GM21576 (cell line): ENCODE results near the gene LRRC59.
"Not testable (repeated sequence)": the region's sequence is repeated elsewhere in the genome, so short reads cannot be mapped to it uniquely, and the experiment has no call there.

Experiments used
- ATAC-seq: cut with Tn5 transposase; IDR thresholded peaks from one replicate; pipeline ENCODE4 v1.9.1; 2021; ENCODE audit warnings: mild to moderate bottlenecking, moderate library complexity; ENCODE audit not compliant: unreplicated experiment

Gene LRRC59

DNA sequence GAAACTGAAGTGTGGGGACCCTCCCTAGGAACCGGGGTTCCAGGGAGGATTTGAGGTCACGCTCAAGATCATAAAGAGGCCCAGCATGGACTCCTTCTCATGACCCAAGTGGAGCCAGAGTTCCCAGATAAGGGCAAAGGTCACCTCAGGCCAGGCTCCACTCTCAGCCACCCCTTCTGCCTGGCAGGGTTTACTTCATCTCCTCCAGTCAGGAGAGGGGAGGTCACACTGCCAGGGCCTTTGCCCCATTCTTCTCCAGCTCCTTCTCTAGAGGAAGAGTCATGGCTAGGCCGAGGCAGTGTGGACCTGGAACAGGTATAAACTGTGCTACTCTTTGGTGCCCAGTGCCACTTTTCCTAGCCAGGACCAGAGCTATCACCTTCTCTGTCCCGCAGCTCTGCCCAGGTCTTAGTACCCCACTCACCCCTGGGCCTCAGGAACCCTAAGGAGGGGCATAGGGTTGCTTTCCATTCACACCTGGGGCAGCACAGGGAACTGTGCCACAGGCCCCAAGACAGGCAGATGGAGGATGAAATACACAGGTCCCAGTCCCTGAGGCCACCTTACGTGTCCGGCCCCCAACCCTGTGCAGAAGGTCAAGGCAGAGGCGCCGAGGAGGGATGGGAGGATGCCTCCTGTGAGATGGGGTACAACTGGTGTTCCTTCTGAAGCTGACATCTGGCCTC lies 27.8 kb upstream of the LRRC59 start:
- ATAC-seq = no peak

- no peak for ATAC-seq
Measured at GRCh38 chr17:50424246-50424995, 27.1 kb upstream of the LRRC59 start.

DNA sequence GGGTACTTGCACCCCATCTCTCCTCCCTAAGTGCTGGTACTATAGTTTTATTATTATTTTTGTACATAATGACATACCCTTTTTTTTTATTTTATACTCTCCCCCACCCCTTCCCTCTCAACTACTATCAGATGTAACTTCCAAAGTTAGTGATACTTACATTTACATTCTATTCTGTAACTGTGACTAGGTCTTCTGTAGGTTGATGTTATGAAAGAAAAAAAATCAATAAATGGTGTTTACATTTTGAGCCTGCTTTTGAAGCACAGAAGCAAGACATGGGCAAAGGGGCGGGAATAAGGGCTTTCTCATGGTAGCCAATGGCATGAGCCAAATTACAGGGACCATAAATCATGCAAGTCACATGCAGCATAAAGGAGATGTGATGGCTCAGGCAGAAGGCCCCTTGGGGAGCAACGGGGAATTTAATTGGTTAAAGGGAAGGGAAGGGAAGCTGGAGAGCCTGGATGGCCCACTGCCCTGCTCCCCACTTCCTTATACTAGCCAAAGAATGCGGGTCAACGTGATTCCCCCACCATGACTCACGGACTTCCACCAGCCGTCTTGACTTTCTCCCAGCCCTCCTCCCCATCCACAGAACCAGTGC lies 26.3 kb upstream of the LRRC59 start:
- no peak for ATAC-seq

- ATAC-seq = no peak
Measured at GRCh38 chr17:50422738-50423137, 25.4 kb upstream of the LRRC59 start.

DNA sequence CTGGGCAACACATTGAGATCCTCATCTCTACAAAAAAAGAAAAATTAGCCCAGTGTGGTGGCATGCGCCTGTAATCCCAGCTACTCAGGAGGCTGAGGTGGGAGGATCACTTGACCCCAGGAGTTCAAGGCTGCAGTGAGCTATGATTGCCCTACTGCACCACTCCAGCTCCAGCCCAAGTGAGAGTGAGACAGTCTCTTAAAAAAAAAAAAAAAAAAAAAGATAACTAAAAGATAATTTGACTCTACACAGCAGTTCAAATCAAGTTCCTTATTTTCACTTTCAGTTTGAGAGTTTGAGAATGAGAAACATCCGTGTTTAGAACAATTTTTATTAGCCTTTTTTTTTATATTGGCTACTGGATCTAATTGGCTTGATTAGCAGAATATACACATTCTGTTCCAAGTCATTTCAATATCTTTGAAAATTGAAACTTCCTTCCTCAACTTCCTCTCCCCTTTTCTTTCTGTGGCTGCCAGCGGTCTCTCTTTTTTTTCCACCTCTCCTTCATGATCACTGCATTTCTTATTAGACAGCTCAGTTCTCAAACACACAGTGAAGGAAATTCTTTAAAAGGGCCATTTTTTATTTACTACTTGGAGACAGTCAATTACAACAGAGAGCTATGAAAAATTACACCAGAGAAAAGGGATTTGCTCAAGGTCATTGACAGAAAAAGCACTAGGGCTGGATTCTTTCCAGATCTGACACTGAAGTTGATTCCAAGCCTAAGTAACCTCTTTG lies 24.2 kb upstream of the LRRC59 start:
- ATAC-seq = no peak

DNA sequence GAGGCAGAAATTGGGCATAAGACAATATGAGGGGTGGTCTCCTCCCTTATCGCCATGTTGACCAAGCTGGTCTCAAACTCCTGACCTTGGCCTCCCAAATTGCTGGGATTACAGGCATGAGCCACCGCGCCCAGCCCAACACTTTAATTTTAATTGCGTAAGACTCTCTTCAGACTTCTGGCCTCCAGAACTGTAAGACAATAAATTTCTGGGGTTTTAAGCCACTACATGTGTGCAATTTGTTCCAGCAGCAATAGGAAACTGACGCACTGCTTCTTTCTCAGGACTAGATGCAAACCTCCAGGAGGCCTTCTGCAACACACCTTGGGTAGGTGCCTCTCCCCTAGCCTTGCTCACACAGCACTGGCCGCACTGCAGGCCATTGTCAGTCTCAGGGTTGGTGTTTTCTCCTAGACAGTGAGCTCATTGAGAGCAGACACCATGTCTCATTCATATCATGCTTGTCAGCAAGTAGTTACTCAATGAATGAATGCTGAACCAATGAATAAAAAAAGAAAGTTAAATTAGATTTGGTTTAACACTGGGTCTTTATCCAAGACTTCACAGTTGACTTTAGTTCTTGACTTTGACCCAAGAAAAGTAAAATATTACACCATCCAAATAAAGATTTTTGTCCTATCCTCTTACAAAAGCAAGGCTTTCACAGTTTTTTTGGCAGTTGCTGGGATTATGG lies 23.2 kb upstream of the LRRC59 start:
- ATAC-seq = no peak

- ATAC-seq = not testable (repeated sequence)
Measured at GRCh38 chr17:50419577-50419976, 22.3 kb upstream of the LRRC59 start.

DNA sequence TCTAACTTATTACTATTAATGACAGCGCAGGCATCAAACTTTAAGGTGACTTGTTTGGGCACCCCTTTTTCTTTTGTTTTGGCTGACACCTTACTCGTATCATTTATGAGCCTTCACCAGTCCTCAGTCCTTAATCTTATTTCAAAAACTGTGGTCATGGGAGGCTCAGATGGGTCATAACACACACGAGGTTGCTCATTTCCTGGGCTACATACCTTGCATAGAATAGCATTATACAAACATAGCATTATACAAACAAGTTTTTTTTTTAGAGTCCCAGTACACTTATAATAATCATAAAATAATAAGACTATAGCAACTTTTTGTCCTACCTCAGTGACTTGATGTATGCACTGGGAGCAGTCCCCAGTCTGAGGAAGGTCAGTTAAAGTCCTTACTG lies 17.5 kb upstream of the LRRC59 start:
- ATAC-seq = no peak

DNA sequence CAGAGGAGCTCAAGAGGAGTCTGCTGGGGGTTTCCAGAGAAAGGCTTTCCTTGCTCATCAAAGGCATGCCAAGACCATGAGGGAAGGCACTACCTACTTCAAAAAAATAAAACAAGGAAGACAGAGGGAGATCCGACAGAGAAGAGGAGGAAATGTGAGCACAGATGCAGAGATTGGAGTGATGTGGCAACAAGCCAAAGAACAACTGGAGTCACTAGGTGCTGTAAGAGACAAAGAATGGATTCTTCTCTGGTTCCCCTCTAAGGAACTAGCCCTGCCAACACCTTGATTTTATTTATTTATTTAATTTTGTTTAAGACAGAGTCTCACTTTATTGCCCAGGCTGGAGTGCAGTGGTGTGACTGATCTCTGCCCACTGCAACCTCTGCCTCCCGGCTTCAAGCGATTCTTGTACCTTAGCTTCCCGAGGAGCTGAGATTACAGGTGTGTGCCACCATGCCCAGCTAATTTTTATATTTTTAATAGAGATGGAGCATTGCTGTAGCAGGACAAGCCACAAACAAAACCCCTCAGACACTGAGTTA lies 14.9 kb upstream of the LRRC59 start:
- ATAC-seq = no peak

- no peak for ATAC-seq
Measured at GRCh38 chr17:50407921-50408320, 10.6 kb upstream of the LRRC59 start.

DNA sequence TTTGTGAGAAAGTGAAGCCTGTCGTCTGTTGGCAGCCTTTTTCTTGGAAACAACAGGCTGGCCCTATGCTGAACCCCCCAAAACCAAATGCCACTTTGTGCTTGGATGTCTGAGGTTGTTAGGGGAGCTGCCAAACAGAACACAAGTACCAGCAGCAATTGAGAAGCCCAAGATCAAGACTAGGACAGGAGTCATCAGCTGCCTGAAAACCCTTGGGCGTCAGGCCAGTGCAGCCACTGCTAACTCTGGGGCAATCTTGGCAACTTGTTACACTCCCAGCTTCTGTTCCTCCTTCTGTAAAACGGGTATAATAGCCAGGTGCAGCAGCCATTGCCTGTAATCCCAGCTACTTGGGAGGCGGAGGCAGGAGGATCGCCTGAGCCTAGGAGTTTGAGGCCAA lies 9.3 kb upstream of the LRRC59 start:
- no peak for ATAC-seq

GRCh38 chr17:50405351-50405750 lies 8.0 kb upstream of the LRRC59 start:
- ATAC-seq = not testable (repeated sequence)

GRCh38 chr17:50399591-50399990 lies 2.3 kb upstream of the LRRC59 start:
- ATAC-seq = not testable (repeated sequence)

GRCh38 chr17:50398672-50399071 lies 1.3 kb upstream of the LRRC59 start:
- ATAC-seq = not testable (repeated sequence)

- ATAC-seq = no peak
Measured at GRCh38 chr17:50397919-50398285, 579 bp upstream of the LRRC59 start.

GRCh38 chr17:50396261-50397110 lies 837 bp downstream of the LRRC59 start:
- ATAC-seq = no peak

GRCh38 chr17:50394711-50395110 lies 2.6 kb downstream of the LRRC59 start:
- no peak for ATAC-seq

- ATAC-seq = no peak
Measured at GRCh38 chr17:50393700-50394099, 3.6 kb downstream of the LRRC59 start.

- no peak for ATAC-seq
Measured at GRCh38 chr17:50392621-50393020, 4.7 kb downstream of the LRRC59 start.

GRCh38 chr17:50389534-50389933 lies 7.8 kb downstream of the LRRC59 start:
- no peak for ATAC-seq
